Endothelial cell of umbilical vein (primary cell): ENCODE data around the gene FOXC1. TPM values are rescaled to one million over a fixed set of nuclear protein-coding genes. Genes with fewer than 3 reads are reported as not detected.

Experiments used
- BruUV-seq: library from RNA; stranded (reverse); fragments of 400-500 nt; replicated peaks from 2 replicates; lab custom pipeline; 2021; lab: Mats Ljungman, UMichigan
- CTCF ChIA-PET: fragments of 300-600, 350-600 bp; sonication (Branson Sonifier 250); formaldehyde crosslinking; loops from one replicate; lab custom pipeline; 2021; ENCODE audit warnings: antibody characterized with exemption, inconsistent platforms; lab: Charles Lee
- POLR2A ChIA-PET: fragments of 300-600, 350-600 bp; sonication (Branson Sonifier 250); formaldehyde crosslinking; loops from one replicate; lab custom pipeline; 2021; ENCODE audit warnings: antibody characterized with exemption, inconsistent platforms; lab: Charles Lee
- DNase-seq: peaks from one replicate; pipeline ENCODE4 v3.0.0-alpha.2; 2011; ENCODE audit warnings: low read depth, low spot score
- FAIRE-seq: peaks from 2 replicates; lab custom pipeline; 2011; peaks lifted over from hg19 to GRCh38; lab: Jason Lieb, UNC
- H2AFZ ChIP-seq: 2 replicates; pipeline ENCODE4 v1.6.0; 2012; ENCODE audit warnings: low read depth, low read length, control low read depth, inconsistent platforms
- H3K27ac ChIP-seq: 2 replicates; pipeline ENCODE4 v1.5.1; 2011; ENCODE audit warnings: low read depth, mild to moderate bottlenecking, control low read depth, low read length, moderate library complexity; ENCODE audit not compliant: insufficient read depth
- H3K27me3 ChIP-seq, 2 experiments: 2 replicates each; pipeline versions ENCODE4 v1.6.0 to v1.6.1; 2011; ENCODE audit warnings: low read length in 2 of 2, mixed read lengths in 1 of 2; ENCODE audit not compliant: control insufficient read depth in 2 of 2, insufficient read depth in 2 of 2
- H3K36me3 ChIP-seq, 2 experiments: 2 replicates in 1 of 2; 3 replicates in 1 of 2; pipeline ENCODE4 v1.5.1; 2011; ENCODE audit warnings: low read length in 2 of 2, mild to moderate bottlenecking in 1 of 2, moderate library complexity in 1 of 2; ENCODE audit not compliant: control insufficient read depth in 2 of 2, insufficient read depth in 2 of 2; ENCODE audit errors: extremely low read depth in 1 of 2
- H3K4me1 ChIP-seq: 3 replicates; pipeline ENCODE4 v1.5.1; 2011; ENCODE audit warnings: mild to moderate bottlenecking, low read length; ENCODE audit not compliant: control insufficient read depth, insufficient read depth; ENCODE audit errors: extremely low read depth
- H3K4me2 ChIP-seq: 2 replicates; pipeline ENCODE4 v1.6.1; 2011; ENCODE audit warnings: low read length, control low read depth, mixed read lengths; ENCODE audit not compliant: insufficient read depth
- H3K4me3 ChIP-seq, 3 experiments: fragments of 200-600 bp in 1 of 3; sonication (generic), shearing (Covaris generic) in 1 of 3; replicated peaks in 1 of 3; 2 replicates each; pipeline ENCODE4 v1.5.1; 2011 to 2016; ENCODE audit warnings: control low read depth in 3 of 3, low read length in 3 of 3, mild to moderate bottlenecking in 2 of 3, inconsistent platforms in 1 of 3, low read depth in 1 of 3, moderate library complexity in 1 of 3; ENCODE audit not compliant: insufficient read depth in 1 of 3
- H3K79me2 ChIP-seq: 2 replicates; pipeline ENCODE4 v1.6.0; 2012; ENCODE audit warnings: low read length, inconsistent platforms; ENCODE audit not compliant: control insufficient read depth, insufficient read depth
- H3K9ac ChIP-seq: replicated peaks from 2 replicates; pipeline ENCODE3; 2011; ENCODE audit warnings: low read length, control low read depth; ENCODE audit not compliant: insufficient read depth; ENCODE audit errors: extremely low read depth
- H3K9me1 ChIP-seq: replicated peaks from 3 replicates; pipeline ENCODE4 v1.6.0; 2011; ENCODE audit warnings: mild to moderate bottlenecking, low read length; ENCODE audit not compliant: control insufficient read depth, insufficient read depth; ENCODE audit errors: extremely low read depth
- H3K9me3 ChIP-seq: replicated peaks from 2 replicates; pipeline ENCODE4 v1.5.1; 2012; ENCODE audit warnings: low read length, inconsistent platforms; ENCODE audit not compliant: control insufficient read depth, insufficient read depth
- H4K20me1 ChIP-seq: replicated peaks from 2 replicates; pipeline ENCODE3; 2011; ENCODE audit warnings: mild to moderate bottlenecking, low read length; ENCODE audit not compliant: control insufficient read depth, insufficient read depth; ENCODE audit errors: extremely low read depth
- EZH2 ChIP-seq: IDR thresholded peaks from 2 replicates; pipeline ENCODE4 v1.6.1; 2012; ENCODE audit warnings: borderline replicate concordance, low read depth, mild to moderate bottlenecking, moderate library complexity, low read length, inconsistent platforms; ENCODE audit not compliant: severe bottlenecking
- FOS ChIP-seq: IDR thresholded peaks from 2 replicates; pipeline ENCODE4 v1.6.1; 2011; ENCODE audit warnings: mild to moderate bottlenecking, low read length, moderate library complexity, borderline replicate concordance; ENCODE audit not compliant: insufficient read depth
- GATA2 ChIP-seq: IDR thresholded peaks from 2 replicates; pipeline ENCODE4 v1.7.0; 2011; ENCODE audit warnings: low read depth, mild to moderate bottlenecking, moderate library complexity, mixed read lengths, low read length; ENCODE audit not compliant: insufficient read length, insufficient read depth
- JUN ChIP-seq: IDR thresholded peaks from 2 replicates; pipeline ENCODE4 v1.6.1; 2011; ENCODE audit warnings: borderline replicate concordance, low read depth; ENCODE audit not compliant: insufficient read length, insufficient read depth
- MYC ChIP-seq: IDR thresholded peaks from one replicate; pipeline ENCODE4 v1.6.1; 2011; ENCODE audit warnings: mild to moderate bottlenecking, low read depth, low read length
- POLR2A ChIP-seq: IDR thresholded peaks from 2 replicates; pipeline ENCODE4 v1.6.1; 2012; ENCODE audit warnings: low read depth, mild to moderate bottlenecking, control low read depth, low read length
- POLR2AphosphoS5 ChIP-seq: IDR thresholded peaks from 2 replicates; pipeline ENCODE4 v1.6.1; 2012; ENCODE audit warnings: low read depth, mild to moderate bottlenecking, control low read depth, low read length, moderate library complexity; ENCODE audit not compliant: insufficient read depth
- dilution Hi-C: fragments of 300-500 bp; cut with MboI; formaldehyde crosslinking; loops from one replicate; pipeline ENCODE4 v1.15.0; 2019; ENCODE audit warnings: low sequenced_read_pairs; ENCODE audit not compliant: extremely low pct_ligation_motif_present
- intact Hi-C: fragments of 100-400 bp; cut with micrococcal nuclease; formaldehyde crosslinking; loops from one replicate; pipeline ENCODE4 v1.10.0; 2022
- polyA plus RNA-seq, 4 experiments: library from polyadenylated mRNA; depleted of rRNA in 3 of 4; stranded (reverse) in 3 of 4; unstranded in 1 of 4; fragments of >200 nt; gene quantifications; 2 replicates each; pipeline versions ENCODE4 v1.2.1 to v1.2.3, GENCODE V29; 2011 to 2012; ENCODE audit warnings: missing spikeins in 1 of 4
- total RNA-seq: library from RNA; stranded (reverse); gene quantifications from 2 replicates; pipeline ENCODE4 v1.2.3, GENCODE V29; 2021
- TF ChIP-seq, protein P1 (sequence below), 2 donors: IDR thresholded peaks; 1 replicate in 1 of 2; 2 replicates in 1 of 2; pipeline ENCODE4 v1.5.1; 2011; ENCODE audit warnings: low read length in 2 of 2, mild to moderate bottlenecking in 2 of 2, moderate library complexity in 2 of 2, control low read depth in 1 of 2, inconsistent platforms in 1 of 2, low read depth in 1 of 2; ENCODE audit not compliant: insufficient read depth in 1 of 2; ENCODE audit errors: extremely low read depth in 1 of 2
- TF ChIP-seq, protein P2 (sequence below): IDR thresholded peaks from 2 replicates; pipeline ENCODE4 v1.6.1; 2011; ENCODE audit not compliant: insufficient read depth, insufficient read length

FOXC1 gene
- total and polyA plus RNA-seq, 2 donors (not counting 3 experiments of a cell fraction or from before 2014, with no cell fraction given) = 6.4 to 16.4 TPM

DNA sequence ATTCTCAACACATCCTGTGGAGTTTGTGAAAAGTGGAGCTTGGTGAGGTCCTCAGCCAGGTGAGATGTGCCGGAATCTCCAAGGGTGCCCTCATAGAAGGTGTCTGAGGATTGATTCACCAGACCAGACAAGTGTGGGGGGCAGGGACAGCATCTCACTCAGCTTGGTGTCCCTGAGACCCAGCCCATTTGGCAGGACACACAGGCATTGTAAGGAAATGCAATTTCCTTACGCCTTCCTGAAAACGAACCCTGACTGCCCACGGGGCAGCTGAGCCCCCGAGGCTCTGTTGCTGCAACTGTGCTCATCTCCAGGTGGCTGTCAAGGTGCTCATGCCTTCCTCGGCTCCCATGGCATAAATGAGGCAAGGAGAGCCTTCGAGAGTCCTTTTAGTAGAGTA lies 33.4 kb downstream of the FOXC1 start:
- intact Hi-C loops (no loop called here), dilution Hi-C loops (no loop called here)
- H3K4me1 ChIP-seq = peaks cover 13% of the 10 kb centered on the region
- no TSS peak for BruUV-seq
- ChIA-PET POLR2A (interaction anchor here (0.6 kb wide), 1 partner anchor 614 kb away, joined by 3 read pairs; no protein-coding TSS in a partner anchor), CTCF (interaction anchor here (0.7 to 1.3 kb wide), 4 partner anchors 19 to 141 kb away, joined by 3 to 6 read pairs (median 4); no protein-coding TSS in a partner anchor)
- no peak overlapping the region for H2AFZ ChIP-seq
- TF ChIP-seq JUN = no peak
- TF ChIP-seq FOS = no peak
- TF ChIP-seq POLR2AphosphoS5 = no peak
- TF ChIP-seq MYC = no peak
- no peak for TF ChIP-seq EZH2
- TF ChIP-seq, protein P1, sequence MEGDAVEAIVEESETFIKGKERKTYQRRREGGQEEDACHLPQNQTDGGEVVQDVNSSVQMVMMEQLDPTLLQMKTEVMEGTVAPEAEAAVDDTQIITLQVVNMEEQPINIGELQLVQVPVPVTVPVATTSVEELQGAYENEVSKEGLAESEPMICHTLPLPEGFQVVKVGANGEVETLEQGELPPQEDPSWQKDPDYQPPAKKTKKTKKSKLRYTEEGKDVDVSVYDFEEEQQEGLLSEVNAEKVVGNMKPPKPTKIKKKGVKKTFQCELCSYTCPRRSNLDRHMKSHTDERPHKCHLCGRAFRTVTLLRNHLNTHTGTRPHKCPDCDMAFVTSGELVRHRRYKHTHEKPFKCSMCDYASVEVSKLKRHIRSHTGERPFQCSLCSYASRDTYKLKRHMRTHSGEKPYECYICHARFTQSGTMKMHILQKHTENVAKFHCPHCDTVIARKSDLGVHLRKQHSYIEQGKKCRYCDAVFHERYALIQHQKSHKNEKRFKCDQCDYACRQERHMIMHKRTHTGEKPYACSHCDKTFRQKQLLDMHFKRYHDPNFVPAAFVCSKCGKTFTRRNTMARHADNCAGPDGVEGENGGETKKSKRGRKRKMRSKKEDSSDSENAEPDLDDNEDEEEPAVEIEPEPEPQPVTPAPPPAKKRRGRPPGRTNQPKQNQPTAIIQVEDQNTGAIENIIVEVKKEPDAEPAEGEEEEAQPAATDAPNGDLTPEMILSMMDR (IDR thresholded peaks at IDR 0.05; ENCODE audit: extremely low read depth in 1 of 2, insufficient read depth in 1 of 2, low read depth in 1 of 2, low read length in 2 of 2) = no peak
- TF ChIP-seq POLR2A = no peak
- TF ChIP-seq, protein P2, sequence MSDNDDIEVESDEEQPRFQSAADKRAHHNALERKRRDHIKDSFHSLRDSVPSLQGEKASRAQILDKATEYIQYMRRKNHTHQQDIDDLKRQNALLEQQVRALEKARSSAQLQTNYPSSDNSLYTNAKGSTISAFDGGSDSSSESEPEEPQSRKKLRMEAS = no peak
- TF ChIP-seq GATA2 = no peak
- no peak overlapping the region for H3K27ac ChIP-seq
- H3K9ac ChIP-seq = no peak overlapping the region
- H3K9me3 ChIP-seq = no peaks in the 10 kb centered on the region
- peak; percentile 21 for DNase-seq
- no peak overlapping the region for H3K4me3 ChIP-seq
- H3K27me3 ChIP-seq = no peaks in the 10 kb centered on the region
- no peaks in the 10 kb centered on the region for H3K79me2 ChIP-seq
- H4K20me1 ChIP-seq = no peaks in the 10 kb centered on the region
- H3K36me3 ChIP-seq = no peaks in the 10 kb centered on the region
- FAIRE-seq = peak; percentile 59
- no peaks in the 10 kb centered on the region for H3K9me1 ChIP-seq
- H3K4me2 ChIP-seq = no peak overlapping the region
